Activated T-cell treated with anti-CD3 and anti-CD28 coated beads, Interleukin-2, amount 50 U/mL, for 24 hours (primary cell): ENCODE data around the gene P2RY14.

Experiments used
- DNase-seq: peaks from one replicate; pipeline ENCODE4 v3.0.0-alpha.2; 2020
- H3K27ac Mint-ChIP-seq: 2 replicates; pipeline ENCODE4 v1.8.0; 2020; ENCODE audit warnings: mild to moderate bottlenecking, mixed read lengths
- H3K27me3 Mint-ChIP-seq: 2 replicates; pipeline ENCODE4 v1.8.0; 2020; ENCODE audit warnings: mixed read lengths
- H3K36me3 Mint-ChIP-seq: 2 replicates; pipeline ENCODE4 v1.8.0; 2020; ENCODE audit warnings: low read depth, mixed read lengths
- H3K4me1 Mint-ChIP-seq: 2 replicates; pipeline ENCODE4 v1.8.0; 2020; ENCODE audit warnings: low read depth, mixed read lengths
- H3K4me3 Mint-ChIP-seq: 2 replicates; pipeline ENCODE4 v1.8.0; 2020; ENCODE audit warnings: mild to moderate bottlenecking, moderate library complexity, mixed read lengths
- H3K9me3 Mint-ChIP-seq: 2 replicates; pipeline ENCODE4 v1.8.0; 2020; ENCODE audit warnings: mixed read lengths

The P2RY14 gene

DNA sequence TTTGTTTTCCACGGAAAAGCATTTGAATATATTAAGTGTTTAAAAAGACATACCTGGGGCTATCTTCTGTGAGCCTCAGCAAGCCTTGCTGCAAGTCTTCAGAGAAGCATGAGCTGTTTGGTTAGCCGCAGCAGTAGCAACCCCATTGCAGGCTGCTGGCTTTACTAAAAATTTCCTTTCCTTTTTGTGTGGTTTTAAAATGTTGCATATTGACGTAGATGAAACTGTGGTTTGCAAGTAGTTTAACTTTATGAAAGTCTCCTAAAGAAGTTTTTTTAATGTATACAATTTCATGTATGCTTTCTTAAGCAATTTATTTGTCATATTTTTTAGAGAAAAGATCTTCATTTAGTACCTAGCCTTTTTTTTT lies 75.3 kb downstream of the P2RY14 start, which contains the start of gene GPR171:
Gene GPR171 (minus strand): TSS at position 166 of the 370 bp plus-strand sequence. CDS start 3,830 bp downstream, outside the sequence.
- Mint-ChIP-seq H3K4me1 (peaks cover 70% of the 10 kb centered on the region), H3K4me3 (peak within 1 kb of the TSS; percentile 91), H3K27ac (peak within 1 kb of the TSS; percentile 96), H3K9me3 (peaks cover 3% of the 10 kb centered on the region), H3K27me3 (no peaks in the 10 kb centered on the region), H3K36me3 (peaks cover 51% of the 10 kb centered on the region)
- DNase-seq = peak; percentile 62

DNA sequence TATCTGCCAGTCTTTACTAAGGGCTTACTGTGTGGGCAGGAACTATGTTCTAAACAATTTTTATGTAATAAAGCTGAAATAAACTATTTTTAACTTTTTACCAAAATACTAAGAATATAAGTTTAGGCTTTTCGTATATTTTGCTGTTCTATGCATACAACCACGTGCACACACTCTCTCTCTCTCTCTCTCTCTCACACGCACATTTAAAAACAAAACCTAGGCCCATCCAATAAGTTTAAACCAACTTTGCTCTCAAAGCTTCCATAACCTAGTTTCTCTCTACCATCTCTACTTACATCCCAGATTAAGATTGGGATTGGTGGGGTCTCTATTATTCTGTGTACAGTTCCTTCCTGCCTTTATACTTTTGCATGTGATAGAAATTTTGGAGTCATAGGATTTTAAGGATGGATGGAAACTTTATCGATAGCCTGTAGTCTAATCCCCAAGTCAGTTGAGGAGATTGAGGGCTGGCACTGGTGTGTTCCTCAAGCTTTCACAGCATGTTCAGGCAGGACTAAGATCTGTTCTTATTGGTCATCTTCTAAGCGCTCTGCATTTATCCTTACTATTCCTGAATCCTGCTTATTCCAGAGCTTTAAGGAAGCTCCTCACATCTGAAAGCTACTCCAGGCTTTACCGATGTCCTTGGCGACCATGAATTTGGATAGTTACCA lies 77.2 kb downstream of the P2RY14 start:
- H3K36me3 Mint-ChIP-seq = peaks cover 68% of the 10 kb centered on the region
- H3K4me1 Mint-ChIP-seq = peaks cover 66% of the 10 kb centered on the region
- no peak for DNase-seq
- peak overlapping the region; percentile 95 for H3K27ac Mint-ChIP-seq
- H3K27me3 Mint-ChIP-seq = no peaks in the 10 kb centered on the region
- peak overlapping the region; percentile 91 for H3K4me3 Mint-ChIP-seq
- H3K9me3 Mint-ChIP-seq = peaks cover 6% of the 10 kb centered on the region

GRCh38 chr3:151200586-151200985 lies 77.8 kb downstream of the P2RY14 start:
- H3K36me3 Mint-ChIP-seq = peaks cover 74% of the 10 kb centered on the region
- H3K27me3 Mint-ChIP-seq = no peaks in the 10 kb centered on the region
- H3K27ac Mint-ChIP-seq = peak overlapping the region; percentile 95
- DNase-seq = no peak
- H3K4me1 Mint-ChIP-seq = peaks cover 64% of the 10 kb centered on the region
- peak overlapping the region; percentile 91 for H3K4me3 Mint-ChIP-seq
- H3K9me3 Mint-ChIP-seq = peaks cover 6% of the 10 kb centered on the region

GRCh38 chr3:151199554-151200438 lies 78.5 kb downstream of the P2RY14 start:
- H3K4me1 Mint-ChIP-seq = peaks cover 56% of the 10 kb centered on the region
- DNase-seq = no peak
- peak overlapping the region; percentile 95 for H3K27ac Mint-ChIP-seq
- peak overlapping the region; percentile 91 for H3K4me3 Mint-ChIP-seq
- H3K36me3 Mint-ChIP-seq = peaks cover 75% of the 10 kb centered on the region
- H3K9me3 Mint-ChIP-seq = peaks cover 6% of the 10 kb centered on the region
- no peaks in the 10 kb centered on the region for H3K27me3 Mint-ChIP-seq

GRCh38 chr3:151198849-151199248 lies 79.5 kb downstream of the P2RY14 start:
- no peaks in the 10 kb centered on the region for H3K27me3 Mint-ChIP-seq
- peaks cover 51% of the 10 kb centered on the region for H3K4me1 Mint-ChIP-seq
- no peak for DNase-seq
- H3K9me3 Mint-ChIP-seq = peaks cover 6% of the 10 kb centered on the region
- peak overlapping the region; percentile 91 for H3K4me3 Mint-ChIP-seq
- peaks cover 83% of the 10 kb centered on the region for H3K36me3 Mint-ChIP-seq
- H3K27ac Mint-ChIP-seq = peak overlapping the region; percentile 95

DNA sequence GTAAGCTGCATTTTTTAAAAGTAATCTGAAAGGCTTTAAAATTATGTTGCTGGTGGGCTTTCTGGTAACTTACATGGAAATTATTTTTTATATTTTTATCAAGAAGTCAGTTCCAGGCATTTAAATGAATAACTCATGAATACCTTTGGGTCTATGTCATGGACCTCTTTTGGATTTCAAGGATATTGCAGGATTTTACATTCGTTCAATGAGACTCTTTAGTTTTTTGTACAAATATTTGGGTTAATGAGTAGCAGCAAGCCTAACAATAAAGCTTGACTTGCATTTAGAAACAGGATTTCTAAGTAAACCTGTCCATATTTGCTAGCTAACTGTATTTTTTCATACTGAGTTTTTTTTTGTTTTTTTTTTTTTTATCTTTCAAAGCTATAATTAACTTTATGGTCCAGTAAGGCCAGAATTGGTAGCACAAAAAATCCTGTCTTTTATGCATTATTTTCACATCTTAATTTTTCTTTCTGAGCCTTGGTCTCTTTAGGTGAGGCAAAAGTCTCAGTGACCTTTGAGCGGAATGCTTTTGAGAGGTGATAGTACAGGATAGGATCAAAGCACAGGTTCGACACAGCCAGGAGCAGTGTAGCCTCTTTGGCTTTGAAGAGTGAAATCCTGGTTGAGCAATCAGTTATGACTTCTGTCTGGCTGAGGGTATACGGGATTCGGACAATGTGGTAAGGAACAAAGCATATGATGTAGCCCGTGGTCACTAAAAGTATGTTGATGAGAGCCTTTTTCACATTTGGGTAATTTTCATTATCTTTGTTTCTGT lies 80.2 kb downstream of the P2RY14 start:
- peaks cover 6% of the 10 kb centered on the region for H3K9me3 Mint-ChIP-seq
- peaks cover 88% of the 10 kb centered on the region for H3K36me3 Mint-ChIP-seq
- H3K27ac Mint-ChIP-seq = peak overlapping the region; percentile 95
- H3K4me1 Mint-ChIP-seq = peaks cover 53% of the 10 kb centered on the region
- no peak for DNase-seq
- peak overlapping the region; percentile 91 for H3K4me3 Mint-ChIP-seq
- H3K27me3 Mint-ChIP-seq = no peaks in the 10 kb centered on the region

DNA sequence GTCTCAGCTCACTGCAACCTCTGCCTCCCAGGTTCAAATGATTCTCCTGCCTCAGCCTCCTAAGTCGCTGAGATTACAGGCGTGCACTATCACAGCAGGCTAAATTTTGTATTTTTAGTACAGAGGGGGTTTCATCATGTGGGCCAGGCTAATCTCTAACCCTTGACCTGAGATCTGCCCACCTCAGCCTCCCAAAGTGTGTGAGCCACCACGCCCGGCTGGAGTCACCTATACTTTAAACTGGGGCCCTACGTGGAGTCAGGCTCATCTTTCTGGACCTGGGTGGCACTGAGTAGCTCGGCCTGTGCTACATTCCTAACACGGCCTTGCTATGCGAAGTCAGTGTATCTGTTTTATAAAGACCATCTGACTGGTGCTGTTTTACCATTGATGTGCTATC lies 81.1 kb downstream of the P2RY14 start:
- H3K4me1 Mint-ChIP-seq = peaks cover 61% of the 10 kb centered on the region
- peaks cover 6% of the 10 kb centered on the region for H3K9me3 Mint-ChIP-seq
- H3K27ac Mint-ChIP-seq = peak overlapping the region; percentile 47

DNA sequence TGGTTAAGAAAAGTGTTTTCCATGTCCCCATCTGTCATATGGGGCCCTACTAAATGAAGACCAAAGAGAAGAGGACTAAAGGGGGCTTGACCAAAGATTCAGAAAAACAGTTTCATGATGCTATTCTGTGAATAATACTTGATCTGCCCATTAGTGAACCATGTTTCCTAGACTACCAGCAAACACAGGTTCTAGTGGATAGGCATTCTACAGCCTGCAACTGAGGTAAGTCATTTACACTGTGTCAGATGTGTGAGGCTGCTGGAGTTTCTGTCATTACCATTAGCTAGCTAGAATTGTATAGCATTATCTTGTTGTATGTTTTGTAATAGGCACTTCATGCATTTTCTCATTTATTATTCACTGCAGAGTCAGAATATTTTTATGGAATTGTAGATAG lies 81.9 kb downstream of the P2RY14 start:
- Mint-ChIP-seq H3K4me1 (peaks cover 64% of the 10 kb centered on the region), H3K36me3 (peaks cover 79% of the 10 kb centered on the region), H3K27me3 (no peaks in the 10 kb centered on the region), H3K9me3 (peaks cover 6% of the 10 kb centered on the region), H3K4me3 (peak overlapping the region; percentile 38), H3K27ac (peak overlapping the region; percentile 81)
- no peak for DNase-seq

More for the DNA sequence above, 81.1 kb downstream of the P2RY14 start:
- Mint-ChIP-seq H3K36me3 (peaks cover 86% of the 10 kb centered on the region), H3K27me3 (no peaks in the 10 kb centered on the region), H3K4me3 (no peak overlapping the region)
- DNase-seq = no peak

- peaks cover 77% of the 10 kb centered on the region for H3K36me3 Mint-ChIP-seq
- H3K4me1 Mint-ChIP-seq = peaks cover 66% of the 10 kb centered on the region
- no peaks in the 10 kb centered on the region for H3K27me3 Mint-ChIP-seq
- peak overlapping the region; percentile 81 for H3K27ac Mint-ChIP-seq
- peaks cover 11% of the 10 kb centered on the region for H3K9me3 Mint-ChIP-seq
- no peak for DNase-seq
- no peak overlapping the region for H3K4me3 Mint-ChIP-seq
Observed at GRCh38 chr3:151195826-151196225, 82.5 kb downstream of the P2RY14 start.

GRCh38 chr3:151192545-151192944 lies 85.8 kb downstream of the P2RY14 start:
- peaks cover 69% of the 10 kb centered on the region for H3K4me1 Mint-ChIP-seq
- no peak overlapping the region for H3K4me3 Mint-ChIP-seq
- DNase-seq = no peak
- peaks cover 50% of the 10 kb centered on the region for H3K36me3 Mint-ChIP-seq
- H3K9me3 Mint-ChIP-seq = peaks cover 13% of the 10 kb centered on the region
- H3K27ac Mint-ChIP-seq = peak overlapping the region; percentile 83
- no peaks in the 10 kb centered on the region for H3K27me3 Mint-ChIP-seq

GRCh38 chr3:151191095-151191494 lies 87.2 kb downstream of the P2RY14 start:
- H3K4me1 Mint-ChIP-seq = peaks cover 69% of the 10 kb centered on the region
- H3K27ac Mint-ChIP-seq = peak overlapping the region; percentile 97

DNA sequence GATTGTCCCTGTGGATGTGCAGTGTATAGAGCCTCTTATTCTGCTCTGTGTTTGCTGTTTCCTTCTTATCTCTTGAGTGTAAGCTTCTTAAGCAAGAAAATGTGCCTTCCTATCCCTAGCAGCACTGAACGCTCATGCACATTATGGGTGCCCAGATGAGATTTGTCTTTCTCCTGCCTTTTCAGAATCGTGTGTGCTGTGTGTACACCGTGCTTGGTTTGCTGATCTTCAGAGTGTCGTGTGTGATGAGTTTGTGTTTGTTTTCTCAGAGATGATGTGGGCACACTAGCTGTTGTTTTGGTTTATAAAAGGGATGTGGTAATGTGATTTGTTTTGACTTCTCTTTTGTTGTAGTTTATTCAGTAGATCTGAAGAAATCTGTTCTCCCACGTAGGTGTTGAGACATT lies 95.1 kb downstream of the P2RY14 start:
- DNase-seq = no peak
- peak overlapping the region; percentile 85 for H3K27ac Mint-ChIP-seq
- H3K36me3 Mint-ChIP-seq = no peaks in the 10 kb centered on the region
- peak overlapping the region; percentile 55 for H3K4me3 Mint-ChIP-seq
- no peaks in the 10 kb centered on the region for H3K9me3 Mint-ChIP-seq
- peaks cover 49% of the 10 kb centered on the region for H3K4me1 Mint-ChIP-seq
- no peaks in the 10 kb centered on the region for H3K27me3 Mint-ChIP-seq

More at GRCh38 chr3:151191095-151191494, 87.2 kb downstream of the P2RY14 start:
- peaks cover 9% of the 10 kb centered on the region for H3K9me3 Mint-ChIP-seq
- H3K36me3 Mint-ChIP-seq = peaks cover 37% of the 10 kb centered on the region
- H3K4me3 Mint-ChIP-seq = peak overlapping the region; percentile 63
- H3K27me3 Mint-ChIP-seq = no peaks in the 10 kb centered on the region
- no peak for DNase-seq

- no peaks in the 10 kb centered on the region for H3K27me3 Mint-ChIP-seq
- H3K9me3 Mint-ChIP-seq = no peaks in the 10 kb centered on the region
- H3K4me1 Mint-ChIP-seq = peaks cover 45% of the 10 kb centered on the region
- H3K36me3 Mint-ChIP-seq = no peaks in the 10 kb centered on the region
- no peak for DNase-seq
- peak overlapping the region; percentile 1 for H3K27ac Mint-ChIP-seq
- H3K4me3 Mint-ChIP-seq = no peak overlapping the region
Observed at GRCh38 chr3:151182349-151183079, 95.8 kb downstream of the P2RY14 start.
